ENCODE measurements around the gene NANP. TPM values are rescaled to one million over a fixed set of nuclear protein-coding genes. Genes with fewer than 3 reads are reported as not detected.

Gene NANP
- total and polyA plus RNA-seq, 2 of the 13 experiments (the other 11 are each of a cell fraction or from before 2014, with no cell fraction given) = 8.9 to 21.5 TPM

GRCh38 chr20:25579081-25579770 is 44.6 kb downstream of the NANP start (continued):
- TF ChIP-seq REST (IDR thresholded peaks at IDR 0.05; ENCODE audit: borderline replicate concordance in 1 of 2, low read depth in 1 of 2, low read length in 2 of 2) (no peak), TRIM24 (CRISPR knock-in tag; IDR thresholded peaks at IDR 0.05) (no peak), TRAFD1 (CRISPR knock-in tag; IDR thresholded peaks at IDR 0.05; ENCODE audit: borderline replicate concordance) (no peak), KDM5B (CRISPR knock-in tag; IDR thresholded peaks at IDR 0.05; ENCODE audit: borderline replicate concordance) (peak; percentile 34; the same call in 1 of the 2 replicates), ZNF30 (CRISPR knock-in tag; IDR thresholded peaks at IDR 0.05) (no peak), IKZF1 (IDR thresholded peaks at IDR 0.05) (no peak), ZSCAN20 (CRISPR knock-in tag; IDR thresholded peaks at IDR 0.05; ENCODE audit: borderline replicate concordance) (no peak), MED1 (CRISPR knock-in tag; IDR thresholded peaks at IDR 0.05) (peak; percentile 58; the same call in 1 of the 2 replicates), ZNF10 (CRISPR knock-in tag; IDR thresholded peaks at IDR 0.05; ENCODE audit: borderline replicate concordance, low read depth) (no peak), TBX3 (IDR thresholded peaks at IDR 0.05; ENCODE audit: borderline replicate concordance) (no peak), GABPA (IDR thresholded peaks at IDR 0.05; ENCODE audit: low read depth, low read length) (no peak), GABPA (CRISPR knock-in tag; IDR thresholded peaks at IDR 0.05; ENCODE audit: low read depth) (no peak), CREM (IDR thresholded peaks at IDR 0.05) (no peak), CREM (CRISPR knock-in tag; IDR thresholded peaks at IDR 0.05) (no peak), NRL (CRISPR knock-in tag; IDR thresholded peaks at IDR 0.05; ENCODE audit: borderline replicate concordance) (no peak; the same call in 1 of the 2 replicates), KLF11 (CRISPR knock-in tag; IDR thresholded peaks at IDR 0.05) (no peak), ZNF326 (CRISPR knock-in tag; IDR thresholded peaks at IDR 0.05; ENCODE audit: borderline replicate concordance) (no peak), GATA4 (IDR thresholded peaks at IDR 0.05; ENCODE audit: borderline replicate concordance, low read depth) (no peak), NCOA1 (CRISPR knock-in tag; IDR thresholded peaks at IDR 0.05) (no peak), ZNF510 (CRISPR knock-in tag; IDR thresholded peaks at IDR 0.05; ENCODE audit: low read depth) (no peak), GRHL1 (CRISPR knock-in tag; conservative IDR thresholded peaks at IDR 0.05) (no peak), MNT (IDR thresholded peaks at IDR 0.05) (no peak)

Data from HepG2 (cell line).